Subcutaneous adipose tissue (tissue), 4 donors: ENCODE data around the gene GDPD5. TPM values are rescaled to one million over a fixed set of nuclear protein-coding genes. Genes with fewer than 3 reads are reported as not detected.

Source experiments
- CTCF ChIP-seq: fragments of 450-650 bp; IDR thresholded peaks from one replicate; pipeline ENCODE4 v1.5.1; 2016; ENCODE audit warnings: low read depth, mild to moderate bottlenecking, control low read depth, antibody characterized with exemption, moderate library complexity
- total RNA-seq, 4 donors: library from RNA; depleted of rRNA; stranded (reverse); fragments of >200 nt; gene quantifications; one replicate each; pipeline ENCODE4 v1.1.0, GENCODE V29; 2016

The GDPD5 gene
- total RNA-seq, 4 donors from 2014 or later, result 19.2 to 96.8 (median 32.6) TPM

GRCh38 chr11:75465701-75466531 is 59.8 kb downstream of the GDPD5 start:
- TF ChIP-seq CTCF, result no peak

GRCh38 chr11:75463106-75463774 is 62.5 kb downstream of the GDPD5 start:
- no peak for TF ChIP-seq CTCF

GRCh38 chr11:75462117-75462653 is 63.6 kb downstream of the GDPD5 start:
- TF ChIP-seq CTCF, result no peak

- TF ChIP-seq CTCF, result no peak
Observed at GRCh38 chr11:75461151-75461550, 64.6 kb downstream of the GDPD5 start.

GRCh38 chr11:75456596-75457183 is 69.1 kb downstream of the GDPD5 start:
- TF ChIP-seq CTCF, result no peak

- no peak for TF ChIP-seq CTCF
Observed at GRCh38 chr11:75454987-75455386, 70.8 kb downstream of the GDPD5 start.
